Endothelial cell (in vitro differentiated cells): ENCODE data around the gene SNCAIP. TPM values are rescaled to one million over a fixed set of nuclear protein-coding genes. Genes with fewer than 3 reads are reported as not detected.
"Not testable (repeated sequence)": the region's sequence is repeated elsewhere in the genome, so short reads cannot be mapped to it uniquely, and the experiment has no call there.

Experiments used
- DNase-seq: peaks from one replicate; pipeline ENCODE4 v3.0.0; 2021; ENCODE audit warnings: low spot score
- H3K27ac Mint-ChIP-seq: one replicate; pipeline ENCODE4 v1.8.0; 2021; ENCODE audit warnings: mixed read lengths, inconsistent platforms; ENCODE audit not compliant: unreplicated experiment
- H3K27me3 Mint-ChIP-seq: one replicate; pipeline ENCODE4 v1.8.0; 2021; ENCODE audit warnings: mild to moderate bottlenecking, moderate library complexity, mixed read lengths, inconsistent platforms; ENCODE audit not compliant: unreplicated experiment
- H3K36me3 Mint-ChIP-seq: one replicate; pipeline ENCODE4 v1.8.0; 2021; ENCODE audit warnings: mild to moderate bottlenecking, low read depth, mixed read lengths, inconsistent platforms; ENCODE audit not compliant: unreplicated experiment
- H3K4me1 Mint-ChIP-seq: one replicate; pipeline ENCODE4 v1.8.0; 2021; ENCODE audit warnings: mild to moderate bottlenecking, mixed read lengths, inconsistent platforms; ENCODE audit not compliant: unreplicated experiment
- H3K4me3 Mint-ChIP-seq: one replicate; pipeline ENCODE4 v1.8.0; 2021; ENCODE audit warnings: mild to moderate bottlenecking, mixed read lengths, inconsistent platforms; ENCODE audit not compliant: unreplicated experiment
- H3K9me3 Mint-ChIP-seq: one replicate; pipeline ENCODE4 v1.8.0; 2021; ENCODE audit warnings: mixed read lengths, inconsistent platforms; ENCODE audit not compliant: unreplicated experiment
- total RNA-seq: library from RNA; stranded (reverse); fragmentation: NEBNext Ultra II Directional; extraction: Animal tissue kit (Norgen Biotek cat#: 25700); gene quantifications from one replicate; pipeline ENCODE4 v1.2.1, GENCODE V29; 2021; ENCODE audit not compliant: unreplicated experiment
- TF ChIP-seq, protein P1 (sequence below): fragments of 200-600 bp; sonication (generic); IDR thresholded peaks from one replicate; pipeline ENCODE4 v1.5.0; 2021; ENCODE audit warnings: antibody characterized with exemption; ENCODE audit not compliant: unreplicated experiment

Gene SNCAIP
- total RNA-seq, 1 donor from 2014 or later: 254 TPM

DNA sequence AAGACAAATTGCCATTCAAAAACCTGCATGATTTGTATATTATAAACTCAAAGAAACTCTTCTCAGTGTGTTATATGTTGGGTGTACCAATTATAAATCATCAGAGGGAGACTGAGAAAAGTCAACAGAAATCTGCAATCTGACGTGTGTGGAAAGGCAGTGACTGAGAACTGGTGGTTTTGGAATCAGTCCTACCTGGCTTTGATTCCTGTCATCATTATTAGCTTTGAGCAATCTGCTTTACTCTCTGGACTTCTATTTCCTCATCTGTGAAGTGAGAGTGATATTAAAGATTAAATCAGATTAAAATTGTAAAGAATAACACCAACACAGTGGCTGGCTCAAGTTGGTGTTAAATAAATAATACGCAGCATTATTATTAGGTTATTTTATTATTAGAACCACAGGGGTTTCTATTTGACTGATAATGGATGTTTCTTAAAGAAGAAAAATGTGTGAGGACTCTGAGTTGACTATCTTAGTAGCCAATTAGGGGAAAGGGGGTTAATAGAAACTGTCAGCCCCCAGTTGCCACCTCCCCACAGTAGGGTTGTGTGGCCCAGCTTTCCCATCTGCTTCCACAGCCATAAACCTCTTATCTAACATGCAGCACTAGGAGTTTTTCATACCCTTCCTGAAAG lies 59.6 kb downstream of the SNCAIP start:
- Mint-ChIP-seq H3K4me3 (no peak overlapping the region), H3K4me1 (peaks cover 20% of the 10 kb centered on the region), H3K27ac (no peak overlapping the region), H3K36me3 (peaks cover 2% of the 10 kb centered on the region), H3K27me3 (peaks cover 1% of the 10 kb centered on the region), H3K9me3 (no peaks in the 10 kb centered on the region)
- TF ChIP-seq, protein P1, sequence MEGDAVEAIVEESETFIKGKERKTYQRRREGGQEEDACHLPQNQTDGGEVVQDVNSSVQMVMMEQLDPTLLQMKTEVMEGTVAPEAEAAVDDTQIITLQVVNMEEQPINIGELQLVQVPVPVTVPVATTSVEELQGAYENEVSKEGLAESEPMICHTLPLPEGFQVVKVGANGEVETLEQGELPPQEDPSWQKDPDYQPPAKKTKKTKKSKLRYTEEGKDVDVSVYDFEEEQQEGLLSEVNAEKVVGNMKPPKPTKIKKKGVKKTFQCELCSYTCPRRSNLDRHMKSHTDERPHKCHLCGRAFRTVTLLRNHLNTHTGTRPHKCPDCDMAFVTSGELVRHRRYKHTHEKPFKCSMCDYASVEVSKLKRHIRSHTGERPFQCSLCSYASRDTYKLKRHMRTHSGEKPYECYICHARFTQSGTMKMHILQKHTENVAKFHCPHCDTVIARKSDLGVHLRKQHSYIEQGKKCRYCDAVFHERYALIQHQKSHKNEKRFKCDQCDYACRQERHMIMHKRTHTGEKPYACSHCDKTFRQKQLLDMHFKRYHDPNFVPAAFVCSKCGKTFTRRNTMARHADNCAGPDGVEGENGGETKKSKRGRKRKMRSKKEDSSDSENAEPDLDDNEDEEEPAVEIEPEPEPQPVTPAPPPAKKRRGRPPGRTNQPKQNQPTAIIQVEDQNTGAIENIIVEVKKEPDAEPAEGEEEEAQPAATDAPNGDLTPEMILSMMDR: no peak
- no peak for DNase-seq

DNA sequence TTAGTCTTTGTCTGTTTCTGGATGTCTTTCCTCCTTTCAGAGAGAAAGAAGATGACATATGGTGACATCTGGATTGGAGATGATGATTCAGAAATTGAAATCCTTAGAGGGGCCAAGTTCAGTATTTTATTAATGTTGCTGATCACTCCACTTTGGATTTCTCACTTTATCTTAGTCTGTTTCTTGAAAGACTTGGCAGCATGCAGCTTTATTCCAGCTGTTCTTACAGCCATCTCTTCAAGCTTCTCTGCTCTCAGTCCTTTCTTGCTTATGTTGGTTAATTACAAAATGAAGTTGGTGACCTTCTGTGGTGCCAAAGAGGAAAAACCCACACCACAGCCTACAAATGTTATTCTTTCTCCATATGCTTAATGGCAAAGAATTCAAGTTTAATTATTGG lies 62.1 kb downstream of the SNCAIP start:
- TF ChIP-seq, protein P1: no peak
- peaks cover 20% of the 10 kb centered on the region for H3K4me1 Mint-ChIP-seq
- peaks cover 10% of the 10 kb centered on the region for H3K36me3 Mint-ChIP-seq
- H3K4me3 Mint-ChIP-seq: no peak overlapping the region
- DNase-seq: no peak
- H3K27ac Mint-ChIP-seq: no peak overlapping the region
- no peaks in the 10 kb centered on the region for H3K9me3 Mint-ChIP-seq
- H3K27me3 Mint-ChIP-seq: no peaks in the 10 kb centered on the region

DNA sequence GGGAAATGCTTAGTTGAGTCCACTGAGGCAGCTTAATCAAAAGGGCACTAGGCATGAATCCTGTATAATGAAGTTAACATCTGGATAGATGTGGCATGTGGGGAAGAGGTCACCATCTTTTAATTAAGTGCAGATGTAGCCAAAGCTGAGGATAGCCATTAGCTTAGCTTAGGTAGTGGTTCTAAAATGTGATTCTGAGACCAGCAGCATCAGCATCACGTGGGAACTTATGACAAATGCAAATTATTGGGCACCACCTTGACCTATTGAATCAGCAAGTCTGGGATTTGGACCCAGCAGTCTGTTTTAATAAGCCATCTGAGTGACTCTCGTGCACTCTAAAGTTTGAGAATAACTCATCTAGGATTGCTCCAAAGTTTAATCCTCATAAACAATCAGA lies 63.8 kb downstream of the SNCAIP start:
- H3K27ac Mint-ChIP-seq: no peak overlapping the region
- H3K27me3 Mint-ChIP-seq: no peaks in the 10 kb centered on the region
- no peak overlapping the region for H3K4me3 Mint-ChIP-seq
- peaks cover 20% of the 10 kb centered on the region for H3K4me1 Mint-ChIP-seq
- TF ChIP-seq, protein P1: no peak
- H3K36me3 Mint-ChIP-seq: peaks cover 10% of the 10 kb centered on the region
- no peak for DNase-seq
- H3K9me3 Mint-ChIP-seq: no peaks in the 10 kb centered on the region

DNA sequence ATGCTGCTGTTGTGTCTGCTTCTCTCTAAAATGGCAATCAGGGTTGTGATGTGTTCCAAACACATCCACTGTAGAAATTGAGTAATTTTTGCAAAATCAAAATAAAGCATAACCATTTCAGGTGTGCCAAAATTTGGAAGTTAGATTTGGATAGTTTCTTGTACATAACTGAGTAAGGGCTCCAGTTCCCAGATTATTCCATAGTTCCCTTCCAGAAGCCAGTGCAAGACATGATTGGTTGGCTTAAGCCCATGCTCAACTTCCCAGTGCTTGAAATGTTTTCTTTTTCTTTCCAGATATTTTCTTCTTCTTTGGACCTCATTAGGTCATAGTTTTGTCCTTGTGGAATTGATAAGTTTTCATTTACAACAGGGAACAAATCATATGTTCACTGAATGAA lies 64.2 kb downstream of the SNCAIP start:
- Mint-ChIP-seq H3K4me1 (peaks cover 16% of the 10 kb centered on the region), H3K36me3 (peaks cover 10% of the 10 kb centered on the region), H3K4me3 (no peak overlapping the region), H3K27me3 (no peaks in the 10 kb centered on the region), H3K27ac (no peak overlapping the region), H3K9me3 (no peaks in the 10 kb centered on the region)
- no peak for DNase-seq
- TF ChIP-seq, protein P1: no peak

DNA sequence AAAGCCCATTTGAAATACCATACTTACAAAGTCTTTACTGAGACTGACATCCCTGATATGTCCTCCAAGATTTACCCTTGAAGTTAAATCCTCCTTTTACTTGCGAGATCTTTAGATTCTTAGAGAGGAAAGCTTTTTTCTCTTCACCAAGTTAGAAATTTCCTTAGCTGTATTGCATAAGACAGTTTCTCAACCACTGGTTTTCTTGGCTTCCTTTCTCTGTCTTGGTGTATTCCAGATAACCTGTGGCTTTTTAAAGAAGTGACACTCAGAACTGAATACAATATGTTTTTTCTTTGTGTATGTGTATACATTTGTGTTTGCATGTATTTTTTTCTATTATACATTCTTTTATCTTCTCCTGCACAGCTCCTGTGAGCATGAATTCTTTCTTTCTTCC lies 65.0 kb downstream of the SNCAIP start:
- H3K27me3 Mint-ChIP-seq: no peaks in the 10 kb centered on the region
- no peak overlapping the region for H3K27ac Mint-ChIP-seq
- no peak for DNase-seq
- H3K4me3 Mint-ChIP-seq: no peak overlapping the region
- TF ChIP-seq, protein P1: no peak
- H3K4me1 Mint-ChIP-seq: peaks cover 14% of the 10 kb centered on the region
- peaks cover 11% of the 10 kb centered on the region for H3K36me3 Mint-ChIP-seq
- H3K9me3 Mint-ChIP-seq: no peaks in the 10 kb centered on the region

DNA sequence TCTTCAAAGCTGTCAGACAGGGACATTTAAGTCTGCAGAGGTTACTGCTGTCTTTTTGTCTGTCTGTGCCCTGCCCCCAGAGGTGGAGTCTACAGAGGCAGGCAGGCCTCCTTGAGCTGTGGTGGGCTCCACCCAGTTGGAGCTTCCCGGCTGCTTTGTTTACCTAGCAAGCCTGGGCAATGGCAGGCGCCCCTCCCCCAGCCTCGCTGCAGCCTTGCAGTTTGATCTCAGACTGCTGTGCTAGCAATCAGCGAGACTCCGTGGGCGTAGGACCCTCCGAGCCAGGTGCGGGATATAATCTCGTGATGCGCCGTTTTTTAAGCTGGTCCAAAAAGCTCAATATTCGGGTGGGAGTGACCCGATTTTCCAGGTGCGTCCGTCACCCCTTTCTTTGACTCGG lies 70.9 kb downstream of the SNCAIP start:
- not testable (repeated sequence) for H3K4me3 Mint-ChIP-seq, H3K27me3 Mint-ChIP-seq

More for the DNA sequence above, 70.9 kb downstream of the SNCAIP start:
- H3K9me3 Mint-ChIP-seq, DNase-seq, H3K27ac Mint-ChIP-seq: not testable (repeated sequence)
- Mint-ChIP-seq H3K36me3 (peaks cover 15% of the 10 kb centered on the region), H3K4me1 (peaks cover 23% of the 10 kb centered on the region)
